UCSD-AML1 (cell line): ENCODE measurements around the gene CEP250.

Source experiments
- DNase-seq: peaks from one replicate; lab custom pipeline; 2025; ENCODE audit not compliant: unreplicated experiment; lab: John Stamatoyannopoulos, UW

CEP250 gene

GRCh38 chr20:35561671-35562070 is 106.3 kb downstream of the CEP250 start:
- no peak for DNase-seq

- DNase-seq = no peak
These were observed 107.2 kb downstream of the CEP250 start for GRCh38 chr20:35562541-35563110.

GRCh38 chr20:35563834-35564233 is 108.4 kb downstream of the CEP250 start:
- DNase-seq = no peak

GRCh38 chr20:35564905-35565304 is 109.5 kb downstream of the CEP250 start:
- no peak for DNase-seq

DNA sequence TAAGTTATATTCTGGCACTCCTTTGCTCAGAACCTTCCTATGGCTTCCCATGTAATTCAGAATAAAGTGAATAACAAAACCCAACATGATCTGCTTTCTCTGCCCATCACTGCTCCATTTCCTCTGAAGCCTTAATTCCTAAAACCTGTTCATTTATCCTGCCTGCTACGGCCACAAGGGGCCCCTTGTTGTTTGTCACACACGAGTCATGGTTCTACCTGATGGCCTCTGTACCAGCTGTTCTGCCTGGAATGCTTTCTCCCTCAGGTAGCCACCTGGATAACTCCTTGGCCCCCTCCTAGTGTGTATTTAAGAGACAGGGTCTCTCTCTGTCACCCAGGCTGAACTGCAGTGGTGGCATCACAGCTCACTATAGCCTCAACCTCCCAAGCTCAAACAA is 113.2 kb downstream of the CEP250 start:
- no peak for DNase-seq
